ENCODE measurements around the gene ZNF337. TPM values are rescaled to one million over a fixed set of nuclear protein-coding genes. Genes with fewer than 3 reads are reported as not detected.

Gene ZNF337
- total and polyA plus RNA-seq, 10 of the 15 experiments (the other 5 are each of a cell fraction or from before 2014, with no cell fraction given) = 0.60 to 16.8 (median 9.1) TPM

GRCh38 chr20:25726357-25726756, 29.7 kb upstream of the ZNF337 start:
- no peak overlapping the region for H3K4me3 ChIP-seq
- no peak for TF ChIP-seq CUX1 (IDR thresholded peaks at IDR 0.05; ENCODE audit: insufficient replicate concordance, low read depth, low read length)
- no peak for TF ChIP-seq YBX1 (IDR thresholded peaks at IDR 0.05)
- no peak for TF ChIP-seq SMAD5 (IDR thresholded peaks at IDR 0.05; ENCODE audit: low read depth)
- TF ChIP-seq SIN3A (IDR thresholded peaks at IDR 0.05; ENCODE audit: low read depth, low read length) = no peak
- TF ChIP-seq HDGF (IDR thresholded peaks at IDR 0.05) = no peak
- TF ChIP-seq NBN (IDR thresholded peaks at IDR 0.05) = no peak
- SMC1A ChIA-PET (ENCODE audit: uncharacterized antibody, unreplicated experiment) = no interaction called here
- no peak overlapping the region for H3K4me2 ChIP-seq (ENCODE audit: control insufficient read depth, insufficient read depth)
- ATAC-seq (no peak), DNase-seq (ENCODE audit: low read depth, low spot score) (no peak), FAIRE-seq (no peak)
- H2AFZ ChIP-seq (ENCODE audit: control insufficient read depth, low read depth, low read length) = no peak overlapping the region
- WGBS (ENCODE audit: insufficient coverage, insufficient replicate concordance, low lambda C conversion rate, missing lambda C conversion rate) = 31% methylated on average over 1 of the region's 1 CpG
- CTCF ChIA-PET = no interaction called here
- POLR2A ChIA-PET = no interaction called here
- H3K27ac ChIP-seq (ENCODE audit: control insufficient read depth, insufficient read depth) = no peak overlapping the region
- in situ Hi-C loops (cut with MboI) = no loop called here
- H3K4me1 ChIP-seq (ENCODE audit: control insufficient read depth, insufficient read depth, low read length) = no peaks in the 10 kb centered on the region
- no peaks in the 10 kb centered on the region for H4K20me1 ChIP-seq (ENCODE audit: control insufficient read depth, insufficient read depth)
- H3K27me3 ChIP-seq (replicated peaks in 1 of 2; ENCODE audit: control insufficient read depth in 2 of 2, insufficient read depth in 2 of 2, low read length in 1 of 2) = no peaks in the 10 kb centered on the region
- H3K9ac ChIP-seq (ENCODE audit: control insufficient read depth, insufficient read depth, low read length) = no peak overlapping the region
- intact Hi-C loops (cut with micrococcal nuclease; ENCODE audit: unreplicated experiment) = no loop called here
- peaks cover 5% of the 10 kb centered on the region; the same call in 2 of the 3 replicates for H3K9me3 ChIP-seq (replicated peaks; ENCODE audit: control insufficient read depth, insufficient read depth, low read length)
- no TSS peak for BruUV-seq (replicated peaks)
- no peaks in the 10 kb centered on the region for H3K79me2 ChIP-seq (ENCODE audit: control insufficient read depth, insufficient read depth, low read length)
- H3K36me3 ChIP-seq (ENCODE audit: control insufficient read depth in 2 of 2, insufficient read depth in 2 of 2, low read length in 1 of 2) = no peaks in the 10 kb centered on the region
- RAD21 ChIA-PET (ENCODE audit: unreplicated experiment) = no interaction called here
